B cell (primary cell): Measurements from ENCODE around the gene S100A13.
"Not testable (repeated sequence)": the region's sequence is repeated elsewhere in the genome, so short reads cannot be mapped to it uniquely, and the experiment has no call there.

Experiments used
- EZH2 ChIP-seq: IDR thresholded peaks from 2 replicates; pipeline ENCODE4 v1.6.1; 2012; ENCODE audit warnings: borderline replicate concordance, low read depth, mild to moderate bottlenecking, moderate library complexity, low read length; ENCODE audit not compliant: insufficient read depth, poor library complexity, severe bottlenecking
- TF ChIP-seq, protein P1 (sequence below): fragments of 200-600 bp; IDR thresholded peaks from one replicate; pipeline ENCODE4 v1.8.0; 2022; ENCODE audit warnings: antibody characterized with exemption, mild to moderate bottlenecking

GRCh38 chr1:153588033-153588432 lies 39.3 kb downstream of the S100A13 start:
- TF ChIP-seq, protein P1, sequence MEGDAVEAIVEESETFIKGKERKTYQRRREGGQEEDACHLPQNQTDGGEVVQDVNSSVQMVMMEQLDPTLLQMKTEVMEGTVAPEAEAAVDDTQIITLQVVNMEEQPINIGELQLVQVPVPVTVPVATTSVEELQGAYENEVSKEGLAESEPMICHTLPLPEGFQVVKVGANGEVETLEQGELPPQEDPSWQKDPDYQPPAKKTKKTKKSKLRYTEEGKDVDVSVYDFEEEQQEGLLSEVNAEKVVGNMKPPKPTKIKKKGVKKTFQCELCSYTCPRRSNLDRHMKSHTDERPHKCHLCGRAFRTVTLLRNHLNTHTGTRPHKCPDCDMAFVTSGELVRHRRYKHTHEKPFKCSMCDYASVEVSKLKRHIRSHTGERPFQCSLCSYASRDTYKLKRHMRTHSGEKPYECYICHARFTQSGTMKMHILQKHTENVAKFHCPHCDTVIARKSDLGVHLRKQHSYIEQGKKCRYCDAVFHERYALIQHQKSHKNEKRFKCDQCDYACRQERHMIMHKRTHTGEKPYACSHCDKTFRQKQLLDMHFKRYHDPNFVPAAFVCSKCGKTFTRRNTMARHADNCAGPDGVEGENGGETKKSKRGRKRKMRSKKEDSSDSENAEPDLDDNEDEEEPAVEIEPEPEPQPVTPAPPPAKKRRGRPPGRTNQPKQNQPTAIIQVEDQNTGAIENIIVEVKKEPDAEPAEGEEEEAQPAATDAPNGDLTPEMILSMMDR, result not testable (repeated sequence)
- not testable (repeated sequence) for TF ChIP-seq EZH2
